OCI-LY7 (cell line): ENCODE results near the gene ZNF672. TPM values are rescaled to one million over a fixed set of nuclear protein-coding genes. Genes with fewer than 3 reads are reported as not detected.

Experiments used
- BruUV-seq: library from RNA; stranded (reverse); fragments of 400-500 nt; replicated peaks from 2 replicates; lab custom pipeline; 2021; lab: Mats Ljungman, UMichigan
- CTCF ChIA-PET: fragments of 300-600 bp; sonication (Branson Sonifier 250); formaldehyde crosslinking; loops from one replicate; lab custom pipeline; 2022; ENCODE audit warnings: antibody characterized with exemption; ENCODE audit not compliant: unreplicated experiment; lab: Charles Lee
- POLR2A ChIA-PET: fragments of 300-600 bp; sonication (Branson Sonifier 250); formaldehyde crosslinking; loops from one replicate; lab custom pipeline; 2022; ENCODE audit warnings: antibody characterized with exemption; lab: Charles Lee
- DNase-seq: peaks from one replicate; pipeline ENCODE4 v3.0.0-alpha.2; 2015; ENCODE audit warnings: low spot score
- H2AFZ ChIP-seq: fragments of 200-600 bp; sonication (generic), shearing (Covaris generic); 2 replicates; pipeline ENCODE4 v1.6.1; 2014; ENCODE audit warnings: mild to moderate bottlenecking, antibody characterized with exemption, low read length, moderate library complexity
- H3K27ac ChIP-seq: fragments of 200-600 bp; sonication (generic); 2 replicates; pipeline ENCODE4 v1.5.1; 2014; ENCODE audit warnings: mixed run types, low read depth, mild to moderate bottlenecking, moderate library complexity, low read length, inconsistent platforms; ENCODE audit not compliant: poor library complexity, severe bottlenecking
- H3K36me3 ChIP-seq: fragments of 200-600 bp; sonication (generic); 2 replicates; pipeline ENCODE4 v1.6.1; 2014; ENCODE audit warnings: mild to moderate bottlenecking, antibody characterized with exemption, low read length, moderate library complexity, mixed read lengths; ENCODE audit not compliant: insufficient read depth
- H3K4me1 ChIP-seq: fragments of 200-600 bp; sonication (generic); 2 replicates; pipeline ENCODE4 v1.5.1; 2014; ENCODE audit warnings: mild to moderate bottlenecking, low read length; ENCODE audit not compliant: insufficient read depth, poor library complexity, severe bottlenecking
- H3K4me2 ChIP-seq: fragments of 200-600 bp; sonication (generic); 2 replicates; pipeline ENCODE4 v1.6.1; 2014; ENCODE audit warnings: mild to moderate bottlenecking, low read length
- H3K4me3 ChIP-seq: fragments of 200-600 bp; sonication (generic); 2 replicates; pipeline ENCODE4 v1.5.1; 2014; ENCODE audit warnings: mild to moderate bottlenecking, low read depth, low read length; ENCODE audit not compliant: poor library complexity, severe bottlenecking
- H3K79me2 ChIP-seq: fragments of 200-600 bp; sonication (generic); 2 replicates; pipeline ENCODE4 v1.6.1; 2016; ENCODE audit warnings: low read depth, mild to moderate bottlenecking, low read length, moderate library complexity, mixed read lengths; ENCODE audit not compliant: insufficient read depth
- H3K9me2 ChIP-seq: fragments of 200-600 bp; sonication (generic); 2 replicates; pipeline ENCODE4 v1.6.1; 2016; ENCODE audit warnings: mild to moderate bottlenecking, low read length, mixed read lengths; ENCODE audit not compliant: insufficient read depth
- H3K9me3 ChIP-seq: fragments of 200-600 bp; sonication (generic); 2 replicates; pipeline ENCODE4 v1.6.1; 2014; ENCODE audit warnings: mild to moderate bottlenecking, mixed run types, low read length, mixed read lengths
- H4K20me1 ChIP-seq: fragments of 200-600 bp; sonication (generic); 2 replicates; pipeline ENCODE4 v1.6.1; 2014; ENCODE audit warnings: mild to moderate bottlenecking, antibody characterized with exemption, low read length, moderate library complexity, mixed read lengths; ENCODE audit not compliant: insufficient read depth
- EZH2phosphoT487 ChIP-seq: fragments of 200-600 bp; sonication (generic); IDR thresholded peaks from 2 replicates; pipeline ENCODE4 v1.6.1; 2018; ENCODE audit warnings: low read depth, borderline replicate concordance, mild to moderate bottlenecking, mixed run types, antibody characterized with exemption, low read length, moderate library complexity, mixed read lengths
- intact Hi-C: fragments of 100-400 bp; cut with micrococcal nuclease; formaldehyde crosslinking; loops from one replicate; pipeline ENCODE4 v1.10.0; 2022; ENCODE audit not compliant: unreplicated experiment
- total RNA-seq, 2 experiments: library from RNA; depleted of rRNA in 1 of 2; stranded (reverse); fragments of >200 nt in 1 of 2; shearing (Covaris generic) in 1 of 2; gene quantifications; 2 replicates each; pipeline ENCODE4 v1.2.3, GENCODE V29; 2014 to 2022
- TF ChIP-seq, protein P1 (sequence below): fragments of 200-600 bp; sonication (generic); conservative IDR thresholded peaks from 2 replicates; pipeline ENCODE4 v1.5.1; 2014; ENCODE audit warnings: mild to moderate bottlenecking, antibody characterized with exemption, low read length, moderate library complexity, mixed read lengths

ZNF672 gene
- total RNA-seq, 2 experiments from 2014 or later = 52.7 to 56.1 TPM

DNA sequence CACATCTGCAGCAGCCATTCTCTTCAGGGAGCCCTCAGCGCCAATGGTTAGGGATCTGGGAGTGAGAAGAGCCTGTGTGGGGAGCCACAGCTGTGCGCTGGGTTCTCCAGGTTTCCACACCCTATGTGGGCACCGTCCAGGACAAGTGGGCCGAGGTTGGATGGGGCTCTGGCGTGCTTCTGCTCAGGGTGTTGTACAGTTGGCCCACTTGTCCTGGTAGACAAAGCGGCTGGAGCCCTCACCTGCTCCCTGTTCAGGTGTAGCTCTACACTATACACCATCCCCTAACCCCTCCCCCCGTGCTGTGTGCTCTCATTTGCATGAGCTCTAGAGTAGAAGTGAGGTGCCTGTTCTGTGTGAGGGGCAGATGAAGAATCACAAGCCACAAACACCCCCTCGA, 24.5 kb upstream of the ZNF672 start:
- Histone ChIP-seq H3K4me1 (peaks cover under 1% of the 10 kb centered on the region), H3K9me3 (no peaks in the 10 kb centered on the region), H3K79me2 (no peaks in the 10 kb centered on the region), H2AFZ (no peak overlapping the region), H3K4me3 (no peak overlapping the region), H4K20me1 (no peaks in the 10 kb centered on the region), H3K27ac (no peak overlapping the region), H3K9me2 (no peaks in the 10 kb centered on the region), H3K4me2 (no peak overlapping the region), H3K36me3 (peaks cover 35% of the 10 kb centered on the region)
- ChIA-PET POLR2A (interaction anchor here (0.7 to 1.7 kb wide), 3 partner anchors 12 to 192 kb away, joined by 3 read pairs; no protein-coding TSS in a partner anchor), CTCF (no interaction called here)
- TF ChIP-seq EZH2phosphoT487 = no peak
- TF ChIP-seq, protein P1, sequence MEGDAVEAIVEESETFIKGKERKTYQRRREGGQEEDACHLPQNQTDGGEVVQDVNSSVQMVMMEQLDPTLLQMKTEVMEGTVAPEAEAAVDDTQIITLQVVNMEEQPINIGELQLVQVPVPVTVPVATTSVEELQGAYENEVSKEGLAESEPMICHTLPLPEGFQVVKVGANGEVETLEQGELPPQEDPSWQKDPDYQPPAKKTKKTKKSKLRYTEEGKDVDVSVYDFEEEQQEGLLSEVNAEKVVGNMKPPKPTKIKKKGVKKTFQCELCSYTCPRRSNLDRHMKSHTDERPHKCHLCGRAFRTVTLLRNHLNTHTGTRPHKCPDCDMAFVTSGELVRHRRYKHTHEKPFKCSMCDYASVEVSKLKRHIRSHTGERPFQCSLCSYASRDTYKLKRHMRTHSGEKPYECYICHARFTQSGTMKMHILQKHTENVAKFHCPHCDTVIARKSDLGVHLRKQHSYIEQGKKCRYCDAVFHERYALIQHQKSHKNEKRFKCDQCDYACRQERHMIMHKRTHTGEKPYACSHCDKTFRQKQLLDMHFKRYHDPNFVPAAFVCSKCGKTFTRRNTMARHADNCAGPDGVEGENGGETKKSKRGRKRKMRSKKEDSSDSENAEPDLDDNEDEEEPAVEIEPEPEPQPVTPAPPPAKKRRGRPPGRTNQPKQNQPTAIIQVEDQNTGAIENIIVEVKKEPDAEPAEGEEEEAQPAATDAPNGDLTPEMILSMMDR = no peak
- no TSS peak for BruUV-seq
- DNase-seq = no peak
- intact Hi-C loops = no loop called here

DNA sequence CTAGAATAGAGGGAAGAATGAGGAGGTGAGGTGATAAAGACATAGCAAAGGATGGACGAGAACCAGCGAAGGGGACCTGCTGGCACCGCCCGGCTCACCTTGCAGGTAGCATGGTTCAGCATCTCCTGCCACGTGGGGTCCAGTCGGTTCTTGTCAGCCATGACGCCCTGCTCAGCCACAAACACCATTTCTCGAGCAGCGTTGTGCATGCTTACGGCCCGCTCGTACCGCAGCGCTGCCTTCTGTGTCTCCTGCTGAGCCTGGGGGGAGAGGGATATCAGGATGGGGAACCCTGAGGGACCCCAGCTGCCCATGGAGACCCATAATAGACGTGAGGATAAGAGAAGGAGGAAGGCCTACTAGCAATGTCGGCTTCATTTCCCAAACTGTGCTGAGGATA, 23.7 kb upstream of the ZNF672 start:
- no peak for DNase-seq
- TF ChIP-seq, protein P1 = no peak
- no peak for TF ChIP-seq EZH2phosphoT487
- CTCF ChIA-PET = no interaction called here
- Histone ChIP-seq H2AFZ (no peak overlapping the region), H3K4me2 (no peak overlapping the region), H3K4me3 (no peak overlapping the region), H3K79me2 (no peaks in the 10 kb centered on the region), H3K9me3 (no peaks in the 10 kb centered on the region), H3K4me1 (peaks cover 8% of the 10 kb centered on the region), H3K9me2 (no peaks in the 10 kb centered on the region), H3K27ac (no peak overlapping the region), H3K36me3 (peaks cover 35% of the 10 kb centered on the region), H4K20me1 (no peaks in the 10 kb centered on the region)
- POLR2A ChIA-PET = interaction anchor here (0.7 to 1.7 kb wide), 3 partner anchors 11 to 193 kb away, joined by 3 read pairs; no protein-coding TSS in a partner anchor
- no TSS peak for BruUV-seq
- intact Hi-C loops = no loop called here

DNA sequence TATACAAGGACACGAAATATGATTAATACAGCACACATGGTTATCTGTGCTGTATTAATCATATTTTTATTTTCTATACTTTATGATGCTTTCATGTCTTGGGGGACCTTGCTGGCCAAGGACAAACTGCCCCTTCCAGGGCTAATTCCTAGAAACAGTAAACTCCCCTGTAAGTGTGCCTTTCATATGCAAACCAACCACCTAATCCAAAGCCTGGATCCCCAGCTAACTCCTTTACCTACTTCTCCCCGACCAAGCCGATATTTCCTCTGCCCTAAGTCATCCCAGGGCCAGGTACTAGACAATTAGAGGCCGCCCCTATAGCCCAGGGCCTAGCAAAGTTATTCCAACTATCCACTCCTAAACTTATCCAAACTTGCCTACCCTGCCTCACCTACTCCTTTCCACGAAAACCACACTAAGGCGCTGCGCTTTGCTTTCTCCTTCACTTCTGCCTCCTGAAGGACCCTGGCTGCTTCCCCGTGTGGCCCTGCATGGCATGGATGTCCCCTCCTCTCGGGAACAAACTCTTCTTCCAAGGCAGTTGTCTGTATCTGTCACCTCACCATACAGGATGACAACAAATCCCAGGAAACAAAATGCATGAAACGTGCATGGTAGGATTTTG, 22.5 kb upstream of the ZNF672 start:
- H3K4me1 ChIP-seq = peaks cover 11% of the 10 kb centered on the region
- ChIA-PET POLR2A (no interaction called here), CTCF (no interaction called here)
- no peaks in the 10 kb centered on the region for H3K9me2 ChIP-seq
- H3K4me2 ChIP-seq = no peak overlapping the region
- H3K9me3 ChIP-seq = no peaks in the 10 kb centered on the region
- intact Hi-C loops = no loop called here
- H3K4me3 ChIP-seq = no peak overlapping the region
- no peaks in the 10 kb centered on the region for H3K79me2 ChIP-seq
- peaks cover 41% of the 10 kb centered on the region for H3K36me3 ChIP-seq
- H3K27ac ChIP-seq = no peak overlapping the region
- no TSS peak for BruUV-seq
- no peak for TF ChIP-seq EZH2phosphoT487
- TF ChIP-seq, protein P1 = no peak
- no peaks in the 10 kb centered on the region for H4K20me1 ChIP-seq
- no peak overlapping the region for H2AFZ ChIP-seq
- no peak for DNase-seq
